PC-3 (cell line): ENCODE data around the gene CHST8. TPM values are rescaled to one million over a fixed set of nuclear protein-coding genes. Genes with fewer than 3 reads are reported as not detected.

ENCODE experiments used
- ATAC-seq: fragments of 200-7000 bp; cut with Tn5 transposase; 2 replicates; pipeline ENCODE4 v1.9.1; 2020; ENCODE audit warnings: mild to moderate bottlenecking, moderate library complexity
- BruUV-seq: library from RNA; stranded (reverse); fragments of 400-500 nt; replicated peaks from 2 replicates; lab custom pipeline; 2021; lab: Mats Ljungman, UMichigan
- CTCF ChIA-PET: fragments of 300-600 bp; sonication (Branson Sonifier 250); formaldehyde crosslinking; loops from one replicate; lab custom pipeline; 2022; ENCODE audit warnings: antibody characterized with exemption; lab: Charles Lee
- POLR2A ChIA-PET: fragments of 300-600 bp; sonication (Branson Sonifier 250); formaldehyde crosslinking; loops from one replicate; lab custom pipeline; 2022; ENCODE audit warnings: antibody characterized with exemption; ENCODE audit not compliant: unreplicated experiment; lab: Charles Lee
- DNase-seq: peaks from one replicate; pipeline ENCODE4 v3.0.0-alpha.2; 2015
- H2AFZ ChIP-seq: fragments of 300-600 bp; sonication (generic); 2 replicates; pipeline ENCODE4 v1.6.0; 2016; ENCODE audit warnings: antibody characterized with exemption, low read length
- H3F3A ChIP-seq: fragments of 300-600 bp; sonication (generic); one replicate; pipeline ENCODE4 v1.6.0; 2017; ENCODE audit warnings: antibody characterized with exemption, low read length, control low read depth, mild to moderate bottlenecking; ENCODE audit not compliant: unreplicated experiment
- H3K27ac ChIP-seq: fragments of 300-600 bp; sonication (generic); 2 replicates; pipeline ENCODE4 v1.5.1; 2016; ENCODE audit warnings: mild to moderate bottlenecking, low read length
- H3K27me3 ChIP-seq: fragments of 300-600 bp; sonication (generic); 2 replicates; pipeline ENCODE4 v1.6.1; 2016; ENCODE audit warnings: low read length, mixed read lengths
- H3K36me3 ChIP-seq: fragments of 300-600 bp; sonication (generic); 2 replicates; pipeline ENCODE4 v1.6.1; 2016; ENCODE audit warnings: low read depth, mixed run types, low read length, mixed read lengths
- H3K4me1 ChIP-seq: fragments of 300-600 bp; sonication (generic); 2 replicates; pipeline ENCODE4 v1.5.1; 2016; ENCODE audit warnings: low read length; ENCODE audit not compliant: insufficient read depth
- H3K4me2 ChIP-seq: fragments of 300-600 bp; sonication (generic); 2 replicates; pipeline ENCODE4 v1.6.0; 2016; ENCODE audit warnings: low read length
- H3K4me3 ChIP-seq: fragments of 300-600 bp; sonication (generic); 2 replicates; pipeline ENCODE4 v1.5.1; 2016; ENCODE audit warnings: mild to moderate bottlenecking, low read length, mixed read lengths
- H3K79me2 ChIP-seq: fragments of 300-600 bp; sonication (generic); 2 replicates; pipeline ENCODE4 v1.6.1; 2017; ENCODE audit warnings: low read length, mixed read lengths
- H3K9ac ChIP-seq: fragments of 300-600 bp; sonication (generic); 2 replicates; pipeline ENCODE4 v1.6.0; 2016; ENCODE audit warnings: mild to moderate bottlenecking, low read length
- H3K9me2 ChIP-seq: fragments of 300-600 bp; sonication (generic); replicated peaks from 2 replicates; pipeline ENCODE4 v1.6.1; 2016; ENCODE audit warnings: mixed run types, low read length, mixed read lengths
- H3K9me3 ChIP-seq: fragments of 300-600 bp; sonication (generic); 2 replicates; pipeline ENCODE4 v1.6.1; 2016; ENCODE audit warnings: low read length, mixed read lengths
- H4K20me1 ChIP-seq: fragments of 300-600 bp; sonication (generic); 2 replicates; pipeline ENCODE4 v1.6.1; 2016; ENCODE audit warnings: low read length, mixed read lengths
- EZH2 ChIP-seq: fragments of 300-600 bp; sonication (generic); IDR thresholded peaks from one replicate; pipeline ENCODE4 v1.6.1; 2017; ENCODE audit warnings: antibody characterized with exemption, mild to moderate bottlenecking, low read length; ENCODE audit not compliant: unreplicated experiment
- EZH2phosphoT487 ChIP-seq: fragments of 300-600 bp; sonication (generic); IDR thresholded peaks from 2 replicates; pipeline ENCODE4 v1.6.1; 2018; ENCODE audit warnings: mild to moderate bottlenecking, antibody characterized with exemption, low read length, borderline replicate concordance
- intact Hi-C: fragments of 100-400 bp; cut with micrococcal nuclease; formaldehyde crosslinking; loops from 2 replicates; pipeline ENCODE4 v1.9.0; 2023
- total RNA-seq: library from RNA; depleted of rRNA; stranded (reverse); fragments of >200 nt; gene quantifications from 2 replicates; pipeline ENCODE4 v1.2.3, GENCODE V29; 2014
- TF ChIP-seq, protein P1 (sequence below): fragments of 300-600 bp; sonication (generic); conservative IDR thresholded peaks from 2 replicates; pipeline ENCODE4 v1.5.1; 2017; ENCODE audit warnings: antibody characterized with exemption, low read depth, mild to moderate bottlenecking, low read length

CHST8 gene
- total RNA-seq, 1 experiment from 2014 or later, result 0.36 TPM

DNA sequence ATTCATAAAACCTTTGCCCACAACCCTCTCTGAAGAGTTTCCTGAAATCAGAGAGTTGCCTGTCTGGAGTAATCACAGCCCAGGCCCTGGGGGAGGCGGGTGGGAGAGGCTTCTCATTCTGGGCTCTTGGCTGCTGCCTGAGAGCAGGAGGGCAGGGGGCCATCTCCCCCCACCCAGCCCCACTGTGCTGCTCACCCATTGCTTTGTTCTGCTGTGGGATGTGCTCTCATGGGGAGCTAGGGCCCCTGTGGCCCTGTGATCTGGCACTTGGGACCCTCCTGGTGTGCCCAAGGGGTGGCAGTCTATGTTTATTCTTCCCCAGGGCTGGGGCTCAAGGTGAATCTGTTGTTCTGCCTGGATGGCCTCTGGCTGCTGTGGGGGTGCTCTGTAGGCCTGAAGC, 181.0 kb downstream of the CHST8 start:
- Histone ChIP-seq H3K79me2 (peaks cover 4% of the 10 kb centered on the region; the same call in 1 of the 2 replicates), H3K9ac (no peak overlapping the region), H3K4me1 (0 out of 2 replicates have a peak, but pooled peaks cover 3% of the 10 kb centered on the region), H3K36me3 (no peaks in the 10 kb centered on the region; the same call in 1 of the 2 replicates), H3F3A (no peaks in the 10 kb centered on the region), H3K9me2 (no peaks in the 10 kb centered on the region), H3K4me3 (no peak overlapping the region), H3K27me3 (no peaks in the 10 kb centered on the region), H3K9me3 (no peaks in the 10 kb centered on the region), H3K27ac (no peak overlapping the region), H3K4me2 (no peak overlapping the region), H4K20me1 (no peaks in the 10 kb centered on the region), H2AFZ (no peak overlapping the region)
- BruUV-seq, result no TSS peak
- POLR2A ChIA-PET, result no interaction called here
- intact Hi-C loops, result no loop called here
- CTCF ChIA-PET, result no interaction called here
- no peak for DNase-seq
- TF ChIP-seq, protein P1, sequence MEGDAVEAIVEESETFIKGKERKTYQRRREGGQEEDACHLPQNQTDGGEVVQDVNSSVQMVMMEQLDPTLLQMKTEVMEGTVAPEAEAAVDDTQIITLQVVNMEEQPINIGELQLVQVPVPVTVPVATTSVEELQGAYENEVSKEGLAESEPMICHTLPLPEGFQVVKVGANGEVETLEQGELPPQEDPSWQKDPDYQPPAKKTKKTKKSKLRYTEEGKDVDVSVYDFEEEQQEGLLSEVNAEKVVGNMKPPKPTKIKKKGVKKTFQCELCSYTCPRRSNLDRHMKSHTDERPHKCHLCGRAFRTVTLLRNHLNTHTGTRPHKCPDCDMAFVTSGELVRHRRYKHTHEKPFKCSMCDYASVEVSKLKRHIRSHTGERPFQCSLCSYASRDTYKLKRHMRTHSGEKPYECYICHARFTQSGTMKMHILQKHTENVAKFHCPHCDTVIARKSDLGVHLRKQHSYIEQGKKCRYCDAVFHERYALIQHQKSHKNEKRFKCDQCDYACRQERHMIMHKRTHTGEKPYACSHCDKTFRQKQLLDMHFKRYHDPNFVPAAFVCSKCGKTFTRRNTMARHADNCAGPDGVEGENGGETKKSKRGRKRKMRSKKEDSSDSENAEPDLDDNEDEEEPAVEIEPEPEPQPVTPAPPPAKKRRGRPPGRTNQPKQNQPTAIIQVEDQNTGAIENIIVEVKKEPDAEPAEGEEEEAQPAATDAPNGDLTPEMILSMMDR, result no peak
- TF ChIP-seq EZH2phosphoT487 (no peak), EZH2 (no peak)
- no peak for ATAC-seq

DNA sequence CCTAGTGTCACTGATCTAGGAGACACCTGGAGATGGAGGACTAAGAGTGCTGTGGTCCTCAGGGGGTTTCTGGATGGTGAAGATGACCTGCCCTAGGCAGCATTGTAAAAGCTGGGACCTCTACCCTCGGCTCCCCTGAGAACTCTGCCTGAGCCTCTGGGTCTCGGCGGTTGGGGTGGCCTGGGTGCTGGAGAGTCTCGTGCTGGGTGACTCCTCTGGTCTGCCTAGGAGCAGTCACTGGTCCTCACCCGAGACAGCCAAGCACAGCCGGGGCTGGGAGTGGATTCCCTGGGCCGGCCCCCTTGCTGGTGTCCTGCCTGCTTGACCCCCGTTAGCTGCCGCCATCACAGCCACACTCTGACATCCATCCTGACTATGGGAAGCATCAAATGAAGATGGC, 181.6 kb downstream of the CHST8 start:
- no peaks in the 10 kb centered on the region for H3K9me3 ChIP-seq
- H3K79me2 ChIP-seq, result peaks cover 4% of the 10 kb centered on the region; the same call in 1 of the 2 replicates
- H3K9me2 ChIP-seq, result no peaks in the 10 kb centered on the region
- no TSS peak for BruUV-seq
- H3K27me3 ChIP-seq, result no peaks in the 10 kb centered on the region
- H4K20me1 ChIP-seq, result no peaks in the 10 kb centered on the region
- ChIA-PET CTCF (no interaction called here), POLR2A (interaction anchor here (0.6 kb wide), 2 partner anchors 99 to 191 kb away, joined by 5 to 7 read pairs; no protein-coding TSS in a partner anchor)
- no peak for DNase-seq
- TF ChIP-seq EZH2phosphoT487 (no peak), EZH2 (no peak)
- TF ChIP-seq, protein P1, result no peak
- 0 out of 2 replicates have a peak, but pooled peaks cover 3% of the 10 kb centered on the region for H3K4me1 ChIP-seq
- no peak overlapping the region for H3K4me2 ChIP-seq
- H3F3A ChIP-seq, result no peaks in the 10 kb centered on the region
- H3K9ac ChIP-seq, result no peak overlapping the region
- H3K27ac ChIP-seq, result no peak overlapping the region
- intact Hi-C loops, result no loop called here
- H3K36me3 ChIP-seq, result no peaks in the 10 kb centered on the region; the same call in 1 of the 2 replicates
- no peak for ATAC-seq
- H3K4me3 ChIP-seq, result no peak overlapping the region
- H2AFZ ChIP-seq, result no peak overlapping the region

DNA sequence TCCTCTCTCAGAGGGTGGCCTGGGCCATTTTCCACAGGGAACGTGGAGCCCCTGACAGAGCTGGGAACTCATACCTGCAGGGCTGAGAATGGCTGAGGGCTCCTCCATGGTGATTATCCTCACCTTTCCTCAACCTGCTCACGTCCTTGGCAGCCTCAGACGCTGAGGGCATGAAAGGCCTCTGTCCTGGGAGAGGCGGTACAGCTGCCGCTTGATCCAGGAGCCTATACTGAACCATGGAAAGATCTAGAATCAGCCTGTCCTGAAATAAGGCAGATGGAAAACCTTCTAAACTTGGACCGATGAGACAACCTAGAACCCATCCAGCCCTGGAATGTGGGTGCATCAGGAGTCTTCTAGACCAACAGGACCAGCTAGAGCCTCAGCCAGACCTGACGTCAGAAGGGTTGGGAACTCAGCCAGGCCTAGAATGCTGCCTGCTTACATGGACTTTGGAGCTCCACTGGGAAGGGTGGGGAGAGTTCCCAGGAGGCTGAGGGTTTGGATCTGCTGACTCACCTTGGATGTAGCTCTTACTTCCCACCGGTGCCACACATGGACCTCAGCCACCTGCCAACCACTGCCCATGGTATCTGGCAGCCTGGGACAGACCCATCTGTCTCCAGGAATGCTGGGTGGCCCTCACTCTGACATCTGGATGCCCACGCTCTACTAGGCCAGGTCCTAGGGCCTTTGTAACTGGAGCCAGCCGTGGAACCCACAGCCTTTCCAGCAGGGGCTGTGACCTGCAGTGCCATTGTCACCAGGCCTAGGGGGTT, 182.5 kb downstream of the CHST8 start:
- peaks cover 4% of the 10 kb centered on the region; the same call in 1 of the 2 replicates for H3K79me2 ChIP-seq
- H3K9ac ChIP-seq, result no peak overlapping the region
- BruUV-seq, result no TSS peak
- DNase-seq (peak; percentile 62), ATAC-seq (peak; percentile 60)
- no peaks in the 10 kb centered on the region for H3K9me2 ChIP-seq
- TF ChIP-seq EZH2, result no peak
- TF ChIP-seq, protein P1, result no peak
- no peak for TF ChIP-seq EZH2phosphoT487
- no peak overlapping the region for H2AFZ ChIP-seq
- POLR2A ChIA-PET, result no interaction called here
- H3K27me3 ChIP-seq, result no peaks in the 10 kb centered on the region
- H3K4me1 ChIP-seq, result 0 out of 2 replicates have a peak, but pooled peaks cover 3% of the 10 kb centered on the region
- H3K4me2 ChIP-seq, result no peak overlapping the region
- no peaks in the 10 kb centered on the region; the same call in 1 of the 2 replicates for H3K36me3 ChIP-seq
- H3K9me3 ChIP-seq, result no peaks in the 10 kb centered on the region
- CTCF ChIA-PET, result no interaction called here
- H4K20me1 ChIP-seq, result no peaks in the 10 kb centered on the region
- peak overlapping the region; percentile 11; the same call in 1 of the 2 replicates for H3K27ac ChIP-seq
- intact Hi-C loops, result no loop called here
- H3F3A ChIP-seq, result no peaks in the 10 kb centered on the region
- H3K4me3 ChIP-seq, result no peak overlapping the region
